Stimulated activated CD4-positive, alpha-beta T cell treated with anti-CD3 and anti-CD28 coated beads, Interleukin-4, amount 100 ng/mL, for 48 hours (primary cell): ENCODE results near the gene FGB.

Experiments
- DNase-seq, 2 donors: peaks; one replicate each; pipeline ENCODE4 v3.0.0-alpha.2; 2020; ENCODE audit warnings: low read depth in 2 of 2

The FGB gene

DNA sequence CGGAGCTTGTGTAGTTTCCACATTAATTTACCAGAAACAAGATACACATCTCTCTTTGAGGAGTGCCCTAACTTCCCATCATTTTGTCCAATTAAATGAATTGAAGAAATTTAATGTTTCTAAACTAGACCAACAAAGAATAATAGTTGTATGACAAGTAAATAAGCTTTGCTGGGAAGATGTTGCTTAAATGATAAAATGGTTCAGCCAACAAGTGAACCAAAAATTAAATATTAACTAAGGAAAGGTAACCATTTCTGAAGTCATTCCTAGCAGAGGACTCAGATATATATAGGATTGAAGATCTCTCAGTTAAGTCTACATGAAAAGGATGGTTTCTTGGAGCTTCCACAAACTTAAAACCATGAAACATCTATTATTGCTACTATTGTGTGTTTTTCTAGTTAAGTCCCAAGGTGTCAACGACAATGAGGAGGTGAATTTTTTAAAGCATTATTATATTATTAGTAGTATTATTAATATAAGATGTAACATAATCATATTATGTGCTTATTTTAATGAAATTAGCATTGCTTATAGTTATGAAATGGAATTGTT, at the start of gene FGB:
Gene FGB, plus strand, starts transcription at position 315 of the 558 bp plus-strand sequence. Its CDS starts 8 bp downstream, at position 323.
- no peak for DNase-seq

DNA sequence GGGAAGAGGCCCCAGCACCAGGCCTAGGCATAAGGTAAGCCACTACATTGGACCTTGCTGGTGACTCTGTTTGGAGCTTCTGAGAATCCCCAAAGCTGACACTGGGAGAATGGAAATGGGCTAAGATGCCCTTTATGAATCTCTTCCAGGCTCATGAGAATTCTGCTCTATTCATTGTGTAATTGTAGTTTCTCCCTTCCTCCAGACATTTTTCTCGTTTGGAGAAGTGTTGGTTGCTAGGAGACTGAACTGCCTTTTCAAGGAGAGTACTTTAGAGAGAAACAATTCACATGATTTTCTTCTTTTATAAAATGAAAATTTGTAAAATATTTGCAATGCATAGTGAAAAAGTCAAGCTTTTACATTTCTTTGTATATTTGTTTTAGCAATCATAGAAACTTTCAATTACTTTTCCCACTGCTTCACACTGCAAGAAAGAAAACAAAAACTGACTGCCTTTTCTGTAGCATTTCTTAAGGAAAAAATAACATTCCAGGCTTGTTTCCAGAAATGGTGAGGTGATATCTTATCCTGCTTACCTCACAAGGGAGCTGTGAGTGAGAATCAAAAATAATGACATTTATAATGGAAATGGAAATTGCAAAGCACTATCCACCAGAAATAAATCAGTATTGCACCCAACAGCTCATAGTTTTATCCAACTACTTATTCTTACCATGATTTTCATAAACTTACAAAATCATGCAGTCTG, 46.3 kb upstream of the FGB start:
- no peak for DNase-seq

DNA sequence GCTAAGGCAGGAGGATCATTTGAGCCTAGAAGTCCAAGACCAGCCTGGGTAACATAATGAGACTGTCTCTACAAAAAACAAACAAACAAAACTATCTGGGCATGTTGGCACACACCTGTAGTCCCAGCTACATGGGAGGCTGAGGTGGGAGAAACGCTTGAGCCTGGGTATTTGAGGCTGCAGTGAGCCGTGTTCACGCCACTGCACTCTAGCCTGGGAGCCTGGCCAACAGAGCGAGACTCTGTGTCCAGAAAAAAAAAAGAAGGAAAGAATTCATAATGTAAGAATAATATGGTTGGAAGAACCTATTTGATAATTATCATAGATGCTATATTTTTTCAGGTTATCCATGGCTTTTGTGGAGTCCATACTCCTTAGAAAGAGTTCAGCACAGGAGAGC, 45.2 kb upstream of the FGB start:
- DNase-seq = no peak

DNA sequence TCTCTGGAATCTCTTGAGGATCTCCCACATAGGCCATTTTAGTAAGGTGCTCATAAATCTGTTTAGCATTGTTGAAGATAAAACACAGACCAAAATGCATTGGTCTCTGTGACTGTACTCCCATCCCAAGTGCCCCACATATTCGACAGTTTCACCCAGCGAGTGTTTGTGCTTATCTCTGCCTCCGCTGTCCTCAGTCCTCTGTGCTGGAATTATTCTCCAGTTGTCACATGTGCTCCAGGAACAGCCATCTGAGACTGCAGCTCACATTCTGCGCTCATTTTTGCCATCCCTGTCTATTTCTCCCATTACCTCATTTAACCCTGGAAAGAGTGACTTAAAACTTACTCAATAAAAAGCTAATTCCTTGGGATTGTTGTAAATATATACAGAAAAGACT, 43.6 kb upstream of the FGB start:
- DNase-seq = no peak

DNA sequence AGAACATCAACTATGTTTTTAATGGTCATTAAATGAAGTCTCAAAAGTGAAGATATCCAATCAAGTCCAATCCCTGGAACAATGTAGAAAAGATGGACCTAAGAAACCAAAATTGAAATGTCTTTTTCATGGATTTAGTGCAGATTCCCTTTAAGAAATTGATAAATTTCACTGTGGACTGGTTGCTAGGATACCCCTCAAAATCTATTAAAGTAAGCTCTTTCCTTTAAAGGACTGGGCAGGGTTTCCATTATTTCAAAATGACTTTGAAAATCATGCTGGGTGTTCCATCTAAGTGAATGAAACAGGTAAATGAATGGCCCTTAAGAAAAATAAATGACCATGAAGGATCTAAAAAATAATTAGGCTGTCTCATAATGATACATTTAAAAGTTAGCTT, 41.2 kb upstream of the FGB start:
- no peak for DNase-seq

DNA sequence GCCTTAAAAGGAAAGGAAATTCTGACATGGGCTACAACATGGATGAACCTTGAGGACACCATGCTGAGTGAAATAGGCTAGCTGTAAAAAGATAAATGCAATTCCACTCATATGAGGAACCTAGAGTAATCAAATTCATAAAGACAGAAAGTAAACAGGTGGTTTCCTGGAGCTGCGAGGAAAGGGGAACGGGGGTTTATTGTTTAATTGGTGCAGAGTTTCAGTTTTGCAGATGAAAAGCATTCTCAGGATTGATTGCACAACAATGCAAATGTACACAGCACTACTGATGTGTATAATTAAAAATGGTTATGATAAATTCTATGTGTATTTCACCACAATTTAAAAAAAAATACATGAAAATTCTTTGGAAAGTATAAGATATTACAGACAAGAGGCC, 36.7 kb upstream of the FGB start:
- DNase-seq = no peak

DNA sequence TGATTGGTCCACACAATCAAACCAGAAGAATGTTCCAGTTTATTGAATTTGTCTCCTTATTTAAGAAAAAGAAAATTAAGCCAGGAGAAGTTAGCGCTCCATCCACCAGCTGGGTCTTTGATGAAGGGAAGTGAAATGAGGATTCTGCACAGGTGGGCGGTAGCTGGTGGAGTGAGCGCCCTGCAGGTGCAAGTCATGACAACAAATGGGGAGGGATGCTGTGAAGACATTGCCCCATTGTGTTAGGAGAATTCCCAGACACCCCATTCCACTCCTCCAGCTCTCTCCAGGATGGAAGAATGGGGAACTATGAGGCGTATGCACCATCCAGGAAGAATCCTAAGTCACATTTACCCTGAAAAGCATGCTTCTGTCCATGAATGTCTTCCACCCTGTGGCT, 35.5 kb upstream of the FGB start:
- DNase-seq = no peak

DNA sequence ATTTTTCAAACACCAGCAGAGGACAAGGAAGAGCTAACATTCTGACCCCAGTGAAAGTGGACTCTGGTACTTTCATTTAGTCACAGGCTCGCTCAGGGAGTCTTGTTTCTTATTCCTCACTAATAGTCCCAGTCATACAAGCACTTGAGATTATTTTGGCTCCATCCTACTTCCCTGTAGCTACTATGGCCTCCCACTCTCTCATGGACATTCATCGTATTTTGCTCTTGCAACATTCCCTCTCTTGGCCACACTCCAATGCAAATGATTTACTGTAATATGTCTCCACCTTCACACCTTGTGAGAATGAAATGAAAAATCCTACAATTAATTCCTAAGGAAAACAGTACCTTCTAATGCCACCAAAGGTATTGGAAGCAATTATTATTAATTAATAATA, 33.9 kb upstream of the FGB start:
- no peak for DNase-seq

DNA sequence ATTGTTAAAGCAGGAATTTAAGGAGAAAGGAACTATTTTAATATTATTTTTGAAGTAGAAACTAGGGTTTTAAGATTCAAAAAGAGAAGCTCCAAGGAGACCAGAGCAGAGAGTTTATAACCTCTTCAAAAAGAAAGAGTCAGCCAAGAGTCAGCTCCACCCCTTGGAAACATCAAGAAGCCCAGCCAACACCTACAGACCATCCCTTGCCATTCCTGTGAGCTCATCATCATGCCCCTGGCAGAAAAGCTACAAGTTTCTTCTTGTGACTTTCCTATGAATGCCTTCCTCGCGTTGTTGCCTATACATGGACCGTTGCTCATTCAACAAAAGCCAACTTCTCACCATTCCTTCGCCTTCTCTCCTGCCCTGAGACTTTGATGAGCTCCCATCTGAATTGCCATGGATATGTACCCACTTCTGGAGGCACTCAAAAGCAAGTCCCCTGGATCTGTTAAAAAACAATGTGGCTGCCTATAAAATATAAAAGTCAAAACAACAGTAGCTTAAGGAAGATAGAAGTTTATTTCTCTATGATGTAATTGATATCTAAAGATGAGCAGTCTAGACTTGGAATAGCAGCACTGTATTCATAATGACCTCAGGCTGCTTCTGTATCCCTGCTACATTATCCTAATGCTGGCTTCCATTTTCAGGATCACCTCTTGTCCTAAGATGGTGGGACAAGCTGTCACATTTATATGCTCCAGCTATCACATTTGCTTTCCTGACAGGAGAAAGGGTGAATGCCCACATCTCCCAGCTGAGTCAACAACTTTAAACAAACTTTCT, 32.9 kb upstream of the FGB start:
- DNase-seq = no peak

DNA sequence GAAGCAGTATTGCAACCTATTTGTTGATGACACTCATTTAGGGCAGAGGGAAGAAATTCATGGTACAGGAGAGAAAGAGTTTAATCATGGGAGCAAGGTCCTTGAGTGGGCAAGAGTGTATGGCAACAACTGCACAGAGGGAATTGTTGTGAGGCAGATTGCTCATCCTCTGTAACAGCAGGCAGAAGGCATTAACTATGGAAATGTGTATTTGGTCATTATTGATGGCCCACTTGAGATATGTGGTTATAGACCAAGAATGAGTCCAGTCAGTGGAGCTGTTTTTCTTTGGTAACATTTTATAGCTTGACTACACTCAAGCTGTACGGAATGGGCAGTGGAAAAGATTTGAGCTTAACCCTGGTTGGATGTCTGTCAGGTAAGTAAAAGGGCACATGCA, 28.5 kb upstream of the FGB start:
- no peak for DNase-seq

DNA sequence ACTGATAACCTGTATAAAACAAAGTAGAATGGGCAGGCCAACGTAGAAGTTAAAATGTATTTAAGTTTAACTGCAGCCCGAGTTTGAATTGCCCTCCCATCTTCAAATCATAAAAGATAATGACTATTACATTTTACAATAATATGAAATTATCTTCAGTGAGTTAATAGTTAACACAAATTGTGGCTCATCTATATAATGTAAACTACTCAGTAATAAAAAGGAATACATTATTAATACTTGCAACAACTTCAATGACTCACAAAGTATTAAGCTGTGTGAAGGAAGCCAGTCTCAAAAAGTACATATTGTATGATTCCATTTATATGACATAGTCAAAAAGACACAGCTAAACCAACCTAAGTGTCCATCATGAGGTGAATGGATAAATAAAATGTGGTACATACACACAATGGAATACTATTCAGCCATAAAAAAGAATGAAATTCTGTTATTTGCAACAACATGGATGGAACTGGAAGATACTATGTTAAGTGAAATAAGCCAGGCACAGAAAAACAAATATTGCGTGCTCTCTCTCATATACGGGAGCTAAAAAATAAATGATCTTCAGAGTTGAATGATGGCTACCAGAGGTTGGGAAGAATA, 20.4 kb upstream of the FGB start:
- no peak for DNase-seq

DNA sequence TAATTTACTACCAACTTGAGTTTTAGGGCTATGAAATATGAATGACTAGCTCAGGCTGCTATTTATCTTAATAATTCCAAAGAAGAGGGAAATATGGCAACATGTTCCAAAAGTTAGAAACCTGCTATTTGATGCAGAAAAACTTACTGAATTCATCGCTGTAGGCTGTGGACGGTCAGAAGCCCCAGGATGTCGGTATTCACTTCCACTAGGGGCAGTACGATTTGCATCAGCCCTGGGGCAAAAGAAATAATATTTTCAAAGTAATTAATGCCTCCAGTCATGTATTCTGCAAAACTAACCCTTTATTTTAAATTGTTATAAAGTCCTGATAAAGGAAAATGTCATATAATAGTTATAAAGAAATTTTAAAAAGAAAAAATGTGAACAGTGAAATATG, 17.1 kb upstream of the FGB start:
- DNase-seq = no peak

DNA sequence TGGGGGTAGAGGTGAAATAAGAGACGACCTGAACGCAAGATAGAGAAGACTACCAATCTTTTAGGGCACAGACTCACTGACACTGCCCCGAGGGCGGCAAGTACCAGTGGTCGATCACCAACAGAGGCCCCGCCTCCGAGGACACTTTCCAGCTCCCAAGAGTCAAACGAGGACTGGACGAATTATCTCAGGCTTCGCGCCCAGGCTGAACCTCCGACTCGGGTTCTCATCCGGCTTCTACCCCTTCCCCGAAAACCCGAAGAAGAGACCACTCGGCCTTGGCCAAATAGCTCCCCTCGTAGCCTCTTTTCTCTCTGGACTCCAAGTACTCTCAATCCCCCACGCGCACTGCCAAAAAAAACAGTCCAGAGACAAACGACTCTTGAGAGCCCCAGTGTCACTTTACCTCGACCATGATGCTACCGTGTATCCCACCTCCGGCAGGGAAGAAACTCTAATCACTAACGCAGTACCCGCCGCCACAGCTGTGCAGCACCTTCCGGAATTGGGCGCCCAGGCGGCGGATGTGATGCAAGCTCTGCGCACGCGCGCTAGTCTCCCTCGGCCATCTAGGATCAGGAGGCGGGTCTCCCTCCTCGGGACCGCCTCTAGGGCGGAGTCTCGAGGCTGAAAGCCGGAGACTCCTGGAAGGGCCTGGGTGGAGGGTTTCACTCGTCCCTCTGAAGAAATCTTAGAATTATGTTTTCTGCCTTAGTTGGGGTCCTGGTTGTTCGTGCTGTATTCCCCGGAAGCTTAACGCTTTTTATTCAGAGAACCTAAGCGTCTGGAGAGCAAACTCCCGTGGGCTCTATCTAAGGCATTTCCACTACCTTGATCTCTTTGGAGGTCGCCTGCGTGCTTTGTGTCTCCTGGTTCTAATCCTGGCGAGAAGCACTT, 12.7 kb upstream of the FGB start, which contains the start of gene PLRG1:
Gene PLRG1, minus strand, starts transcription at position 507 of the 897 bp plus-strand sequence. Its CDS starts 92 bp downstream, at position 415.
- DNase-seq = peak; percentile 93

DNA sequence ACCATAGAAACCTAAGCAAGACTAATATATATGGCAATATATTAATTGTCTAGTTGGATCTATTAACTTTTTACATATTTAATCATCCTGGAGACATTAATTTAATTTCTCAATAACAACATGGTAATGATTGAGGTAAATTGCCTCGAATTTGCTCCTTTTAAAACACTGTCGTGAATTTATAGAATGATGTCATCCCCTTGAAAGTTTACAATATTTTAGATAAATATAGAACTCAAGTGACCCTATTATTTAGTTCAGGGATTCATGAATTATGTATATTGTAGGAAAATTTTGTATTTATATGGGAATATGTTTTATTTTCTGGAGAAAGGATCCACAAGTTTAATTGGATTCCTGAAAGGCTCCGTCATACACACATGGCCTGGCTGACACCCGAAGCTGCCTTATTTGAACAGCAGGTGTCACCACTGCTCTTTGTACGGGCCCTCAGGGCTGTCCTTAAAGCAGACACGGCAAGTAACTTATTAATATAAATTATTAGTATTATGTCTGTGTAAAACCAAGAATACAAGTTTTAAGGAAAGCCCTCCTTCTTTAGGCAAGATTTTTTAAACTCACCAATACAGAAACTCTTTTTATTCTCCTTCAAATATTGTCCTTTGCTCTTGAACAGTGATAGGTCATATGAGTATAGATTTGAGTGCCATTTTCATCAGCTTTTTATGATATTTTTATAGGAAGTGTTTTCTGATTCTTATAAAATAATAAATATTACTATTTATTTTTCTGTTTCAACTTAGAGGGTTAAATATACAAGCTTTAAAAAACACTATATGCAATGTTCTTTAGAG, 10.7 kb upstream of the FGB start:
- DNase-seq = peak; percentile 49 to 56

DNA sequence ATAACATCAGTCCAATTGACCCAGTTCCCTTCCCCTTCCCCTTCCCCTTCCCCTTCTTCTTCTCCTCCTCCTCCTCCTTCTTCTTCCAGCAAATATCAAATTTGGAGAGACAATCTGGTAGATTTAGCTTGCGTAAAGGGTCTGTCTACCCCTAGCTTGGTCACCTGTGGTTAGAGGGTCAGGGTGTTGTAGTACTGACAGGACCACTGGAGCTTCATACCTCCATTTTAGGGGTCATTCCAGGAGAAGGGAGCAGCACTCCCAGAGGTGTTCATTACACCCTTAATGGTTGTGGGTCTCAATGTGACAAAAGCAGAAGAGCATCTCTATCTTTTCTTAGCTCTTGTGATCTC, 3.7 kb upstream of the FGB start:
- DNase-seq = no peak

DNA sequence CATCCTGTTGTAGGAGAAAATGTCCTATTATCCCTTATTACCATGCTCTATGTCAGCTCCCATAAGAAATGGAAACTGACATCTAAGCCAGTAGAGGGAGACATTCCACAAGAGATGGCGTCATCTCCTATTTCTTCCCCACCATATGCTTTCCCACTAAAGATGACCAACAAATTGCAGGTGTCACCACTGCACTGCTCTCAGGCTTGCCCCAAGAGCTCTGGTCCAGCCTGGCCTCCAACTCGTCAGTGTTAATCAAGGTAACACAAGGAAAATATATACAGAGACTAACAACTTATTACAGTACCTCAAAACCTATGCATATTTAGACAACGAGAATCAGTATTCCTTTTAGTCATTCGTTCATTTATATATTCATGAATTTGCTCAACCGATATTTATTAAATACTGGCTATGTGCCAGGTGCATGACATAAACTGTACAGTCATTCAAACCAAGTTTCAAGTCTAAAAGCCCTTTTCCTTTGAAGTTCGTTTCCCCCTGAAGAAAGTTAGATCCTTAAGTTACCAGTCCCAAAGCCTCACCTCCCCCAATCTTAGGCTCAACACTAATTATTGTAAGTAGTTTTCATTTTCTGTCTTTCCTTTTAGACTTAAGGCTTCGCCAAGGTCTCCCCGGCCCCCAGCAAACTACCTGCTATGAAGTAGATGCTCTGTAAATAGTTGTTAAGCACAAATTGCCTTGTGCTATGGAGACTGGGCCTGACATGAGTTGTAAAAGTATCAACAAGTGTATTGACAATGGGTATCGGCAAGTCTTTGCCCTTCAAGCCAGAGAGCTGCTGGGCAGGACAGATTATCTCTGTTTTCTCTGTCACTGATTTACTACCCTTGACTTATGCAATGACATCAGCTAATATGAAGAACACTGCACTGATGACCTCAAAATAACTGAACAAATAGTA, 3.1 kb upstream of the FGB start:
- DNase-seq = no peak

DNA sequence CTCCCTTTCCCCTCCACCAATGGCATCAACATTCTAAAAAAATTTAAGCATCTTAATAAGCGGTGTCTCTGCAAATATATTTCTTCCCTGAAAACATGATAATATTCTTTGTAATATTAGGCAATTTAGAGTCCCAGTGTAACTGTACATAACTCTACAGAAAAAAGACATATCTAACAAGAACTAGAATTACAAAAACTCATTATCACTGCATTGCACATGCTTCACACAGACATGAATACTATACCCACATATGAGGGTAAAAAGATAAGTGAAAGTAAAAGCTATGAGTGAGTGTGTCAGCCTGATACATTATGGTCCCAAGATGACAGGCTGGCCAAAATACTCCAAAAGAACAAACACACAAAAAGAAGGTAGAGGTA, 2.4 kb upstream of the FGB start:
- DNase-seq = no peak

DNA sequence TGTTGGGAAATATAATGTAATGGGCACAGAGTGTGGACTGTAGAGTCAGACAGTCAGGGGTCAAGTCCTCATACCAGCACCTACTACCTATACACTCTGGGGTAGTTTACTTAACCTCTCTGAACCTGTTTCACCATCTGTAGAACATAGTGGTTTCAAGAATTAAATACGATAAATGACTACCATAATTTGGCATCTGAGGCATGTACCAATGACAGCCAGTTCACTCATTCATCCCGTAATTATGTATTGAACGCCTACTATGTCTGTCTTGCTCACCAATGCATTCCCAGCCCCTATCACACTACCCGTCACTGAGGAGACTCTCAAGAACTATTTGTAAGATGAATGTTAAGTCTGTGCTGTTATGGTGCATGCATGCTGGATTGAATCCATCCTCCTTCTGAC, 2.0 kb upstream of the FGB start:
- no peak for DNase-seq

DNA sequence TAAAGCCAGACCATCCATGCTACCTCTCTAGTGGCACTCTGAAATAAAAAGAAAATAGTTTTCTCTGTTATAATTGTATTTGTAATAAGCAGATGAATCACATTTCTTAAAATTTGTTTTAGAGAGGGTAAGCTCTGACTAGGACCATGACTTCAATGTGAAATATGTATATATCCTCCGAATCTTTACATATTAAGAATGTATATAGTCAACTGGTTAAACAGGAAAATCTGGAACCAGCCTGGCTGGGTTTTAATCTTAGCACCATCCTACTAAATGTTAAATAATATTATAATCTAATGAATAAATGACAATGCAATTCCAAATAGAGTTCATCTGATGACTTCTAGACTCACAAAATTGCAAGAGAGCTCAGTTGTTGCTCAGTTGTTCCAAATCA, 1.5 kb downstream of the FGB start:
- DNase-seq = no peak

DNA sequence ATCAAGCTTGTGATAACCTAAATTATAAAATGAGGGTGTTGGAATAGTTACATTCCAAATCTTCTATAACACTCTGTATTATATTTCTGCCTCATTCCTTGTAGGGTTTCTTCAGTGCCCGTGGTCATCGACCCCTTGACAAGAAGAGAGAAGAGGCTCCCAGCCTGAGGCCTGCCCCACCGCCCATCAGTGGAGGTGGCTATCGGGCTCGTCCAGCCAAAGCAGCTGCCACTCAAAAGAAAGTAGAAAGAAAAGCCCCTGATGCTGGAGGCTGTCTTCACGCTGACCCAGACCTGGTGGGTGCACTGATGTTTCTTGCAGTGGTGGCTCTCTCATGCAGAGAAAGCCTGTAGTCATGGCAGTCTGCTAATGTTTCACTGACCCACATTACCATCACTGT, 2.9 kb downstream of the FGB start:
- DNase-seq = no peak
